Breast epithelium (tissue), 3 donors: ENCODE data around the gene SCGB3A2.

Experiments
- POLR2A ChIP-seq: fragments of 450-650 bp; IDR thresholded peaks from one replicate; pipeline ENCODE4 v1.6.1; 2016; ENCODE audit warnings: antibody characterized with exemption, mild to moderate bottlenecking, moderate library complexity
- POLR2AphosphoS5 ChIP-seq, 3 donors: sonication (generic); formaldehyde crosslinking; IDR thresholded peaks; one replicate each; pipeline ENCODE4 v1.6.1; 2017; ENCODE audit warnings: antibody characterized with exemption in 3 of 3
- TF ChIP-seq, protein P1 (sequence below), 3 donors: fragments of 450-650 bp; IDR thresholded peaks; one replicate each; pipeline ENCODE4 v1.5.1; 2016 to 2017; ENCODE audit warnings: antibody characterized with exemption in 3 of 3, mild to moderate bottlenecking in 3 of 3, moderate library complexity in 3 of 3

DNA sequence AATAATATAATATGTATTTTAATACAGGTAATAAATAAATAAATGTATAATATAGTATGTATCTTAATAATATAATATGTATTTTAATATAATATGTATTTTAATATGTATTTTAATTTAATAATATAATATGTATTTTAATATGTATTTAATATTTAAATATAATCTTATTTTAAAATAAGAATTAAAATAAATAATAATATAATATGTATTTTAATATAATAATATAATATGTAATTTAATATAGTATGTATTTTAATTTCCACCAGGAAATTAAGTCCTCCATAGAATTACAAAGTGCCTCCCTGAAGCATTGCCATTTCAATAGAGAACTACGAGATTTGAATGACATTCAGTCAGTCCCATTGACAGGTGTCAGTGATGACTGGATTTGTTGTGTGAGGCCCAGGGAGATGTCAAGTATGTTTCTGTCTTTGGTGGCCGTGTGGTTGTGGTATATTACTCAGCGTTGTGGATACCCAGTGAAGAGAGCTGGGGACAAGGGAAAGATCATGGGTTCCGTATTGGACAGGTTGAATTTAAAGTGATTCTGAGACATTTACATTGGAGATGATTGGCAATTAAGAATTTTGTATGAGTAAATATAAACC, 42.0 kb downstream of the SCGB3A2 start:
- TF ChIP-seq POLR2A (no peak), POLR2AphosphoS5 (IDR thresholded peaks at IDR 0.05) (no peak)
- TF ChIP-seq, protein P1, sequence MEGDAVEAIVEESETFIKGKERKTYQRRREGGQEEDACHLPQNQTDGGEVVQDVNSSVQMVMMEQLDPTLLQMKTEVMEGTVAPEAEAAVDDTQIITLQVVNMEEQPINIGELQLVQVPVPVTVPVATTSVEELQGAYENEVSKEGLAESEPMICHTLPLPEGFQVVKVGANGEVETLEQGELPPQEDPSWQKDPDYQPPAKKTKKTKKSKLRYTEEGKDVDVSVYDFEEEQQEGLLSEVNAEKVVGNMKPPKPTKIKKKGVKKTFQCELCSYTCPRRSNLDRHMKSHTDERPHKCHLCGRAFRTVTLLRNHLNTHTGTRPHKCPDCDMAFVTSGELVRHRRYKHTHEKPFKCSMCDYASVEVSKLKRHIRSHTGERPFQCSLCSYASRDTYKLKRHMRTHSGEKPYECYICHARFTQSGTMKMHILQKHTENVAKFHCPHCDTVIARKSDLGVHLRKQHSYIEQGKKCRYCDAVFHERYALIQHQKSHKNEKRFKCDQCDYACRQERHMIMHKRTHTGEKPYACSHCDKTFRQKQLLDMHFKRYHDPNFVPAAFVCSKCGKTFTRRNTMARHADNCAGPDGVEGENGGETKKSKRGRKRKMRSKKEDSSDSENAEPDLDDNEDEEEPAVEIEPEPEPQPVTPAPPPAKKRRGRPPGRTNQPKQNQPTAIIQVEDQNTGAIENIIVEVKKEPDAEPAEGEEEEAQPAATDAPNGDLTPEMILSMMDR (IDR thresholded peaks at IDR 0.05), result no peak
